SK-N-SH (cell line): ENCODE data around the gene OTOP2. TPM values are rescaled to one million over a fixed set of nuclear protein-coding genes. Genes with fewer than 3 reads are reported as not detected.

Source experiments
- CTCF ChIA-PET: fragments of 300-600, 350-600 bp; formaldehyde crosslinking; extraction: SDS; loops from one replicate; lab custom pipeline; 2021; lab: Yijun Ruan, JAX
- POLR2A ChIA-PET: fragments of 350-600 bp; sonication (Branson Sonifier 250); formaldehyde crosslinking; extraction: SDS; loops from one replicate; lab custom pipeline; 2020; ENCODE audit warnings: antibody characterized with exemption, inconsistent platforms; lab: Yijun Ruan, JAX
- DNase-seq: peaks from one replicate; pipeline ENCODE4 v3.0.0; 2012
- H2AFZ ChIP-seq: fragments of 200-600 bp; sonication (generic); 2 replicates; pipeline ENCODE4 v1.8.1; 2016; ENCODE audit warnings: antibody characterized with exemption, mild to moderate bottlenecking, low read depth
- H3F3A ChIP-seq: fragments of 200-600 bp; sonication (generic); replicated peaks from 2 replicates; pipeline ENCODE3; 2016; ENCODE audit warnings: antibody characterized with exemption, mild to moderate bottlenecking; ENCODE audit not compliant: insufficient read depth
- H3K27ac ChIP-seq, 2 experiments: fragments of 200-500 bp in 1 of 2; fragments of 200-600 bp in 1 of 2; sonication (Bioruptor generic) in 1 of 2; sonication (generic), shearing (Covaris generic) in 1 of 2; 2 replicates each; pipeline versions ENCODE4 v1.5.1 to v1.6.1; 2014 to 2016; ENCODE audit warnings: low read depth in 2 of 2, inconsistent platforms in 1 of 2, low read length in 1 of 2, mild to moderate bottlenecking in 1 of 2, mixed read lengths in 1 of 2
- H3K27me3 ChIP-seq: fragments of 200-600 bp; sonication (generic), shearing (Covaris generic); 2 replicates; pipeline ENCODE4 v1.6.1; 2016; ENCODE audit warnings: mixed run types; ENCODE audit not compliant: insufficient read depth
- H3K36me3 ChIP-seq, 2 experiments: fragments of 200-500 bp in 1 of 2; fragments of 200-600 bp in 1 of 2; sonication (Bioruptor generic) in 1 of 2; sonication (generic) in 1 of 2; replicated peaks in 1 of 2; 2 replicates each; pipeline versions ENCODE3 to v1.5.1; 2014 to 2016; ENCODE audit warnings: low read length in 1 of 2, mild to moderate bottlenecking in 1 of 2; ENCODE audit not compliant: insufficient read depth in 2 of 2, control insufficient read depth in 1 of 2
- H3K4me1 ChIP-seq, 2 experiments: fragments of 200-500 bp in 1 of 2; fragments of 200-600 bp in 1 of 2; sonication (Bioruptor generic) in 1 of 2; sonication (generic), shearing (Covaris generic) in 1 of 2; 2 replicates each; pipeline versions ENCODE4 v1.5.1 to v1.6.1; 2014 to 2016; ENCODE audit warnings: low read depth in 1 of 2, low read length in 1 of 2, mixed run types in 1 of 2; ENCODE audit not compliant: insufficient read depth in 2 of 2, control insufficient read depth in 1 of 2
- H3K4me2 ChIP-seq: fragments of 200-600 bp; sonication (generic), shearing (Covaris generic); 2 replicates; pipeline ENCODE4 v1.6.1; 2017; ENCODE audit warnings: mixed run types
- H3K4me3 ChIP-seq, 2 experiments: fragments of 200-500 bp in 1 of 2; fragments of 200-600 bp in 1 of 2; sonication (Bioruptor generic) in 1 of 2; sonication (generic), shearing (Covaris generic) in 1 of 2; 2 replicates each; pipeline versions ENCODE4 v1.5.1 to v1.8.1; 2014 to 2016; ENCODE audit warnings: low read depth in 2 of 2, inconsistent platforms in 1 of 2, low read length in 1 of 2, mild to moderate bottlenecking in 1 of 2, mixed read lengths in 1 of 2, moderate library complexity in 1 of 2
- H3K79me2 ChIP-seq: fragments of 200-600 bp; sonication (generic); 2 replicates; pipeline ENCODE4 v1.8.1; 2017; ENCODE audit warnings: mild to moderate bottlenecking; ENCODE audit not compliant: insufficient read depth
- H3K9ac ChIP-seq: fragments of 200-600 bp; sonication (generic); 2 replicates; pipeline ENCODE4 v1.6.1; 2017; ENCODE audit warnings: mixed run types
- H3K9me2 ChIP-seq: fragments of 200-600 bp; sonication (generic); 2 replicates; pipeline ENCODE4 v1.6.1; 2017; ENCODE audit warnings: mixed run types
- H3K9me3 ChIP-seq: fragments of 200-600 bp; sonication (generic); 2 replicates; pipeline ENCODE4 v1.6.1; 2017; ENCODE audit warnings: mixed run types, mild to moderate bottlenecking, moderate library complexity
- H4K20me1 ChIP-seq: fragments of 200-600 bp; sonication (generic); 2 replicates; pipeline ENCODE4 v1.6.1; 2017; ENCODE audit warnings: mild to moderate bottlenecking, mixed run types; ENCODE audit not compliant: insufficient read depth
- ELF1 ChIP-seq: IDR thresholded peaks from 2 replicates; pipeline ENCODE4 v1.4.0; 2012
- EP300 ChIP-seq, 2 experiments: IDR thresholded peaks; 2 replicates each; pipeline versions ENCODE4 v1.4.0 to v1.6.1; 2012; ENCODE audit warnings: borderline replicate concordance in 1 of 2, low read depth in 1 of 2, low read length in 1 of 2
- FOSL2 ChIP-seq: IDR thresholded peaks from 2 replicates; pipeline ENCODE4 v1.4.0; 2012; ENCODE audit warnings: low read depth, mild to moderate bottlenecking, moderate library complexity, borderline replicate concordance
- FOXJ3 ChIP-seq: sonication (generic); formaldehyde crosslinking; IDR thresholded peaks from 2 replicates; pipeline ENCODE4 v1.5.1; 2020; ENCODE audit warnings: mild to moderate bottlenecking, missing genetic modification reagents
- GABPA ChIP-seq: IDR thresholded peaks from 2 replicates; pipeline ENCODE4 v1.4.0; 2012; ENCODE audit warnings: low read depth, mild to moderate bottlenecking
- MAX ChIP-seq: IDR thresholded peaks from 2 replicates; pipeline ENCODE4 v1.4.0; 2012; ENCODE audit warnings: low read depth
- MEF2A ChIP-seq: IDR thresholded peaks from 2 replicates; pipeline ENCODE4 v1.4.0; 2012; ENCODE audit warnings: low read depth, borderline replicate concordance
- MXI1 ChIP-seq: IDR thresholded peaks from 2 replicates; pipeline ENCODE4 v1.6.1; 2012; ENCODE audit warnings: mild to moderate bottlenecking, low read depth, low read length, improper control_type of control experiment
- NRF1 ChIP-seq: IDR thresholded peaks from 2 replicates; pipeline ENCODE4 v1.6.1; 2012; ENCODE audit warnings: low read depth, mild to moderate bottlenecking, low read length
- PBX3 ChIP-seq: IDR thresholded peaks from 2 replicates; pipeline ENCODE4; 2012
- POLR2AphosphoS5 ChIP-seq: IDR thresholded peaks from 2 replicates; pipeline ENCODE4 v1.6.1; 2012; ENCODE audit warnings: low read depth, low read length
- RAD21 ChIP-seq: IDR thresholded peaks from 2 replicates; pipeline ENCODE4 v1.6.1; 2012; ENCODE audit warnings: mild to moderate bottlenecking, low read length
- REST ChIP-seq: IDR thresholded peaks from 2 replicates; pipeline ENCODE4 v1.6.1; 2012; ENCODE audit warnings: mild to moderate bottlenecking, low read depth, low read length, moderate library complexity
- RFX5 ChIP-seq: IDR thresholded peaks from 2 replicates; pipeline ENCODE4 v1.6.1; 2012; ENCODE audit warnings: mild to moderate bottlenecking, improper control_type of control experiment, low read length
- SIN3A ChIP-seq: IDR thresholded peaks from 2 replicates; pipeline ENCODE4 v1.6.1; 2012; ENCODE audit warnings: low read depth, mild to moderate bottlenecking, low read length, moderate library complexity, borderline replicate concordance
- YY1 ChIP-seq: IDR thresholded peaks from 2 replicates; pipeline ENCODE4 v1.4.0; 2012; ENCODE audit warnings: low read depth, mild to moderate bottlenecking
- WGBS: methylation state at CpG from one replicate; pipeline ENCODE4 v1.1.6; 2017; ENCODE audit warnings: low lambda C conversion rate; 5-methylcytosine and 5-hydroxymethylcytosine counted together
- polyA plus RNA-seq, 3 experiments: library from polyadenylated mRNA; depleted of rRNA; stranded (reverse); fragments of >200 nt; gene quantifications; 2 replicates each; pipeline ENCODE4 v1.2.3, GENCODE V29; 2012

Gene OTOP2
- polyA plus RNA-seq, 1 of the 3 experiments (the other 2 are of a cell fraction) = not detected

GRCh38 chr17:74977802-74978201 is 53.7 kb downstream of the OTOP2 start (continued):
- TF ChIP-seq PBX3 = no peak
- TF ChIP-seq MEF2A = no peak
- no peak for TF ChIP-seq EP300 (IDR thresholded peaks at IDR 0.05; ENCODE audit: borderline replicate concordance in 1 of 2, low read depth in 1 of 2, low read length in 1 of 2)
- no peak for TF ChIP-seq ELF1
- TF ChIP-seq MAX = no peak
- TF ChIP-seq SIN3A = no peak
- TF ChIP-seq FOSL2 = no peak
- no peak for TF ChIP-seq RAD21

- Histone ChIP-seq H3F3A (peaks cover 11% of the 10 kb centered on the region), H3K27me3 (peaks cover 13% of the 10 kb centered on the region), H3K4me1 (peaks cover 5 to 8% of the 10 kb centered on the region in 2 experiments; a peak in 2 of 4 replicates), H3K9ac (no peak overlapping the region), H3K4me3 (no peak overlapping the region), H2AFZ (no peak overlapping the region), H3K27ac (no peak overlapping the region)
- CTCF ChIA-PET = interaction anchor here (0.6 to 12.5 kb wide), 5 partner anchors 9 to 192 kb away, joined by 3 to 219 read pairs (median 3); partner anchors contain the start of gene CDR2L
- TF ChIP-seq FOXJ3 (CRISPR knock-in tag) = no peak
- TF ChIP-seq, all 33 proteins: peak for 0
- no peaks in the 10 kb centered on the region for H3K36me3 ChIP-seq
- H3K4me2 ChIP-seq = no peak overlapping the region
- H4K20me1 ChIP-seq = no peaks in the 10 kb centered on the region
- no peaks in the 10 kb centered on the region for H3K9me3 ChIP-seq
- no peak for DNase-seq
- H3K79me2 ChIP-seq = peaks cover 3% of the 10 kb centered on the region; the same call in 1 of the 2 replicates
- WGBS = 77% methylated on average over 3 of the region's 3 CpGs
- POLR2A ChIA-PET = no interaction called here
- no peaks in the 10 kb centered on the region for H3K9me2 ChIP-seq
Observed at GRCh38 chr17:74978240-74978639, 54.2 kb downstream of the OTOP2 start.

- 73% methylated on average over 17 of the region's 17 CpGs for WGBS
- H3K4me1 ChIP-seq = peaks cover 5 to 8% of the 10 kb centered on the region in 2 experiments; a peak in 2 of 4 replicates
- no peaks in the 10 kb centered on the region for H3K36me3 ChIP-seq
- H3K9ac ChIP-seq = no peak overlapping the region
- no peaks in the 10 kb centered on the region for H3K9me3 ChIP-seq
- no peak overlapping the region for H2AFZ ChIP-seq
- no peak for DNase-seq
- peaks cover 3% of the 10 kb centered on the region; the same call in 1 of the 2 replicates for H3K79me2 ChIP-seq
- POLR2A ChIA-PET = interaction anchor here (0.6 to 1.1 kb wide), 2 partner anchors 9 to 32 kb away, joined by 3 to 9 read pairs; no protein-coding TSS in a partner anchor
- peaks cover 23% of the 10 kb centered on the region for H3F3A ChIP-seq
- CTCF ChIA-PET = interaction anchor here (1.1 to 1.7 kb wide), 2 partner anchors 9 to 22 kb away, joined by 3 to 5 read pairs; no protein-coding TSS in a partner anchor
- H3K9me2 ChIP-seq = no peaks in the 10 kb centered on the region
- H3K27ac ChIP-seq = no peak overlapping the region
- no peak overlapping the region for H3K4me2 ChIP-seq
- no peaks in the 10 kb centered on the region; the same call in 1 of the 2 replicates for H3K27me3 ChIP-seq
- no peaks in the 10 kb centered on the region for H4K20me1 ChIP-seq
- H3K4me3 ChIP-seq = no peak overlapping the region
- TF ChIP-seq REST = no peak
- no peak for TF ChIP-seq SIN3A
- no peak for TF ChIP-seq MXI1
- no peak for TF ChIP-seq MEF2A
- TF ChIP-seq ELF1 = no peak
- no peak for TF ChIP-seq POLR2AphosphoS5
- TF ChIP-seq EP300 (IDR thresholded peaks at IDR 0.05; ENCODE audit: borderline replicate concordance in 1 of 2, low read depth in 1 of 2, low read length in 1 of 2) = no peak
- no peak for TF ChIP-seq YY1
- no peak for TF ChIP-seq NRF1
- no peak for TF ChIP-seq GABPA
- no peak for TF ChIP-seq RFX5
Observed at GRCh38 chr17:74979408-74980146, 55.5 kb downstream of the OTOP2 start.
